HEK293 (cell line): ENCODE data around the gene VAV3.
"Not testable (repeated sequence)": the region's sequence is repeated elsewhere in the genome, so short reads cannot be mapped to it uniquely, and the experiment has no call there.

Experiments
- CTCF ChIA-PET: fragments of 350-600 bp; formaldehyde crosslinking; extraction: SDS; loops from one replicate; lab custom pipeline; 2021; ENCODE audit warnings: antibody characterized with exemption; lab: Yijun Ruan, JAX
- POLR2A ChIA-PET: fragments of 300-600 bp; formaldehyde crosslinking; extraction: SDS; loops from one replicate; lab custom pipeline; 2020; ENCODE audit warnings: antibody characterized with exemption, inconsistent platforms; lab: Yijun Ruan, JAX
- H3K27ac ChIP-seq: fragments of 200-500 bp; sonication (Bioruptor generic); 2 replicates; pipeline ENCODE4 v1.5.1; 2014; ENCODE audit warnings: low read depth, low read length, control low read depth, inconsistent platforms; ENCODE audit errors: extremely low read depth
- H3K36me3 ChIP-seq, 2 experiments: fragments of 200-500 bp in 1 of 2; sonication (Bioruptor generic) in 1 of 2; 1 replicate in 1 of 2; 2 replicates in 1 of 2; pipeline ENCODE4 v1.5.1; 2014 to 2017; ENCODE audit warnings: inconsistent platforms in 2 of 2, low read length in 2 of 2; ENCODE audit not compliant: control insufficient read depth in 2 of 2, insufficient read depth in 1 of 2
- H3K4me1 ChIP-seq: fragments of 200-500 bp; sonication (Bioruptor generic); 2 replicates; pipeline ENCODE4 v1.5.1; 2014; ENCODE audit warnings: mild to moderate bottlenecking, low read length, inconsistent platforms; ENCODE audit not compliant: control insufficient read depth, insufficient read depth
- H3K4me3 ChIP-seq: 2 replicates; pipeline ENCODE4 v1.5.1; 2011; ENCODE audit warnings: low read depth, mild to moderate bottlenecking, control low read depth, low read length, moderate library complexity
- H3K9me3 ChIP-seq: fragments of 200-500 bp; sonication (Bioruptor generic); 2 replicates; pipeline ENCODE4 v1.5.1; 2014; ENCODE audit warnings: low read depth, low read length, inconsistent platforms; ENCODE audit not compliant: control insufficient read depth, insufficient read depth
- KLF10 ChIP-seq: fragments of 450-650 bp; IDR thresholded peaks from 2 replicates; pipeline ENCODE4 v1.5.1; 2018; ENCODE audit warnings: missing biosample characterization, mild to moderate bottlenecking, missing genetic modification characterization
- REPIN1 ChIP-seq: fragments of 450-650 bp; formaldehyde crosslinking; IDR thresholded peaks from 2 replicates; pipeline ENCODE4 v1.5.1; 2017; ENCODE audit warnings: missing biosample characterization, missing genetic modification characterization, low read depth
- SETDB1 ChIP-seq: IDR thresholded peaks from one replicate; pipeline ENCODE4 v1.6.1; 2017; ENCODE audit warnings: mild to moderate bottlenecking, low read length, moderate library complexity, mixed read lengths; ENCODE audit not compliant: insufficient read length
- TRIM28 ChIP-seq: IDR thresholded peaks from 2 replicates; pipeline ENCODE4 v1.6.1; 2011; ENCODE audit warnings: low read length, control low read depth, borderline replicate concordance
- ZBTB17 ChIP-seq: fragments of 450-650 bp; formaldehyde crosslinking; IDR thresholded peaks from 2 replicates; pipeline ENCODE4 v1.5.1; 2016; ENCODE audit warnings: missing biosample characterization, missing genetic modification characterization
- ZBTB48 ChIP-seq: fragments of 450-650 bp; formaldehyde crosslinking; IDR thresholded peaks from 2 replicates; pipeline ENCODE4 v1.5.1; 2016; ENCODE audit warnings: missing biosample characterization, missing genetic modification characterization
- ZNF221 ChIP-seq: fragments of 450-650 bp; formaldehyde crosslinking; IDR thresholded peaks from 2 replicates; pipeline ENCODE4 v1.5.1; 2017; ENCODE audit warnings: missing biosample characterization, missing genetic modification characterization, borderline replicate concordance
- ZNF266 ChIP-seq: fragments of 450-650 bp; formaldehyde crosslinking; IDR thresholded peaks from 2 replicates; pipeline ENCODE4 v1.5.1; 2016; ENCODE audit warnings: missing biosample characterization, missing genetic modification characterization, low read depth
- ZNF274 ChIP-seq, 2 experiments: fragments of 200-500 bp in 1 of 2; fragments of 450-650 bp in 1 of 2; sonication (Bioruptor generic) in 1 of 2; formaldehyde crosslinking in 1 of 2; IDR thresholded peaks; 2 replicates each; pipeline versions ENCODE4 v1.5.1 to v1.6.1; 2014 to 2016; ENCODE audit warnings: borderline replicate concordance in 1 of 2, inconsistent platforms in 1 of 2, low read length in 1 of 2, missing biosample characterization in 1 of 2, missing genetic modification characterization in 1 of 2
- ZNF37A ChIP-seq: fragments of 450-650 bp; IDR thresholded peaks from 2 replicates; pipeline ENCODE4 v1.5.1; 2018; ENCODE audit warnings: missing biosample characterization, missing genetic modification characterization
- ZNF426 ChIP-seq: fragments of 450-650 bp; formaldehyde crosslinking; IDR thresholded peaks from 2 replicates; pipeline ENCODE4 v1.5.1; 2017; ENCODE audit warnings: missing biosample characterization, missing genetic modification characterization, mild to moderate bottlenecking, inconsistent platforms, moderate library complexity
- ZNF473 ChIP-seq: fragments of 450-650 bp; formaldehyde crosslinking; IDR thresholded peaks from 2 replicates; pipeline ENCODE4 v1.5.1; 2017; ENCODE audit warnings: missing biosample characterization, missing genetic modification characterization
- ZNF514 ChIP-seq: fragments of 450-650 bp; formaldehyde crosslinking; IDR thresholded peaks from 2 replicates; pipeline ENCODE4 v1.5.1; 2016; ENCODE audit warnings: missing biosample characterization, missing genetic modification characterization
- ZNF544 ChIP-seq: fragments of 450-650 bp; formaldehyde crosslinking; IDR thresholded peaks from 2 replicates; pipeline ENCODE4 v1.5.0; 2017; ENCODE audit warnings: missing biosample characterization, missing genetic modification characterization
- ZNF654 ChIP-seq: fragments of 450-650 bp; formaldehyde crosslinking; IDR thresholded peaks from 2 replicates; pipeline ENCODE4 v1.5.1; 2016; ENCODE audit warnings: low read depth, missing biosample characterization, missing genetic modification characterization
- ZNF701 ChIP-seq: fragments of 450-650 bp; formaldehyde crosslinking; IDR thresholded peaks from 2 replicates; pipeline ENCODE4 v1.5.1; 2016; ENCODE audit warnings: missing biosample characterization, missing genetic modification characterization
- TF ChIP-seq, protein P1 (sequence below): fragments of 450-650 bp; IDR thresholded peaks from 2 replicates; pipeline ENCODE4 v1.5.1; 2018; ENCODE audit warnings: missing biosample characterization, missing genetic modification characterization
- TF ChIP-seq, protein P2 (sequence below): fragments of 450-650 bp; formaldehyde crosslinking; IDR thresholded peaks from 2 replicates; pipeline ENCODE4 v1.5.1; 2017; ENCODE audit warnings: missing biosample characterization, missing genetic modification characterization
- TF ChIP-seq, protein P3 (sequence below): fragments of 450-650 bp; formaldehyde crosslinking; IDR thresholded peaks from 2 replicates; pipeline ENCODE4 v1.5.1; 2017; ENCODE audit warnings: missing biosample characterization, missing genetic modification characterization

Gene VAV3

DNA sequence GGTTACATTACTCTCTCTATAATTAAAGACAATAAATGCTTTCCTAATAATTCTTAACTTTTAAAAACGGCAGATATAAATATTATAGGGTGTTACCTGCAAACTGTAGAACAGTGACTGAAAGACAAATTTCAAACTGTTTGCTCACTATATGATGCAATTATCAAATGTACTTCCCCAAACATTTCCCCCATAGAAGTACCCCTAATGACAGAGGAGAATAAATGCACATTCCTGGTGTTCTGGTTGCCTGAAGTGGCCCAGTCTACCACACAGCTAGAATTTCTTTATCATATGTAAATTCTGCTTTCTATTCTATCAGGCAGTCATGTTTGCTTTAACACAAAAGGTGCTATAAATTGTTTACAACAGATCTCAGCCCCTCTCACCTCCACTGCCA, 70.4 kb downstream of the VAV3 start (continued):
- TF ChIP-seq, protein P1, sequence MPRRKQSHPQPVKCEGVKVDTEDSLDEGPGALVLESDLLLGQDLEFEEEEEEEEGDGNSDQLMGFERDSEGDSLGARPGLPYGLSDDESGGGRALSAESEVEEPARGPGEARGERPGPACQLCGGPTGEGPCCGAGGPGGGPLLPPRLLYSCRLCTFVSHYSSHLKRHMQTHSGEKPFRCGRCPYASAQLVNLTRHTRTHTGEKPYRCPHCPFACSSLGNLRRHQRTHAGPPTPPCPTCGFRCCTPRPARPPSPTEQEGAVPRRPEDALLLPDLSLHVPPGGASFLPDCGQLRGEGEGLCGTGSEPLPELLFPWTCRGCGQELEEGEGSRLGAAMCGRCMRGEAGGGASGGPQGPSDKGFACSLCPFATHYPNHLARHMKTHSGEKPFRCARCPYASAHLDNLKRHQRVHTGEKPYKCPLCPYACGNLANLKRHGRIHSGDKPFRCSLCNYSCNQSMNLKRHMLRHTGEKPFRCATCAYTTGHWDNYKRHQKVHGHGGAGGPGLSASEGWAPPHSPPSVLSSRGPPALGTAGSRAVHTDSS (tag by site-specific recombination), result no peak
- no peak for TF ChIP-seq SETDB1

DNA sequence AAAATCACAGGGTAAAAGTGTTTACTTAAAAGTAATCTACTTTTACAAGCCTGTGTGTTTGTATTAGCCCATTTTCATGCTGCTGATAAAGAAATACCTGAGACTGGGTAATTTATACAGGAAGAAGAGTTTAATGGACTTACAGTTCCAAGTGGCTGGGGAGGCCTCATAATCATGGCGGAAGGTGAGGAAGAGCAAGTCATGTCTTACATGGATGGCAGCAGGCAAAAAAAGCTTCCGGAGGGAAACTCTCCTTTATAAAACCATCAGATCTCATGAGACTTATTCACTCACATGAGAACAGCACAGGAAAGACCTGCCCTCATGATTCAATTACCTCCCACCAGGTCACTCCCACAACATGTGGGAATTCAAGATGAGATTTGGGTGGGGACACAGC, 71.6 kb downstream of the VAV3 start:
- H3K4me3 ChIP-seq, H3K9me3 ChIP-seq, POLR2A ChIA-PET, H3K4me1 ChIP-seq, H3K36me3 ChIP-seq, CTCF ChIA-PET, H3K27ac ChIP-seq: not testable (repeated sequence)
- TF ChIP-seq SETDB1, result peak; percentile 57

DNA sequence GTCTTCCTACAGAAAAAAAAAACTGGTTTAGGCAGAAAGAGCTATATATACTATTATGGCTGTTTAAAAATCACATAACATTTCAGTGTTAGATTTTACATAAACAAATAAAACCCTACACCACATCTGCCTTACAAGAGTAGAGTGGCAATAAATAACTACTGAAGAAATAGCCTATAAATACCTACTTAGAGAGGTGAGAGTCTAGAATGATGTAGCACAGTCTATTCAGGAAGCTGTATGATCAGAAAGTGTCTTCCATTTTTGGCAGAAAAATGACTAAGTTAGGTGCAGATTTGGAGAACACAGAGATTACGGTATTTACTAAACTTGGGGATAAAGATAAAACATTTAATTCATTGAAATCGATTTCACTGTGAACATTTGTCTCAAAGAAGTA, 75.5 kb downstream of the VAV3 start:
- CTCF ChIA-PET, result interaction anchor here (0.6 kb wide), 2 partner anchors 22 to 38 kb away, joined by 3 to 7 read pairs; no protein-coding TSS in a partner anchor
- TF ChIP-seq ZNF654 (tag by site-specific recombination) (no peak), ZNF37A (no peak), KLF10 (tag by site-specific recombination) (no peak), ZNF266 (no peak), ZNF701 (tag by site-specific recombination) (no peak)
- no peaks in the 10 kb centered on the region for H3K9me3 ChIP-seq

DNA sequence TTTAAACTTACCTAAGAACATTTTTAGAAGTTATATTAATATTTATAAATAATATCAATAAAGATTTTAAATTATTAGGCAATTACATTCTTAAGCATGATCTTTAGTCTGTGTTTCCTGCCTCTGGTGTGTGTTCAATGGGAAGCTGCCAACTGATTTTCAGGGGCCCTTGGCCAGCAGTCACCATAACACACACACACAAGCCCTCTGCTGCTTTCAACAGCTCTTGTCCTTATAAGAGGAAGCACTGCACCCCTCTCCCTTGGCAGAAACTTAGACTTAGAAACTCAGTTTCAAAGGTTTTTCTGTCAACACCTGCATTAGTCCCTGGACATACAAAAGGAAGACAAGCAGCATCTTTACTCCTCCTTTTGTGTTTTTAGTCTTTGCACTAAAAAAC, 81.4 kb downstream of the VAV3 start:
- no peak for TF ChIP-seq ZNF473 (tag by site-specific recombination)
- TF ChIP-seq ZBTB17, result no peak
- TF ChIP-seq ZNF221 (tag by site-specific recombination), result no peak
- TF ChIP-seq ZBTB48 (tag by site-specific recombination), result no peak
- TF ChIP-seq, protein P2, sequence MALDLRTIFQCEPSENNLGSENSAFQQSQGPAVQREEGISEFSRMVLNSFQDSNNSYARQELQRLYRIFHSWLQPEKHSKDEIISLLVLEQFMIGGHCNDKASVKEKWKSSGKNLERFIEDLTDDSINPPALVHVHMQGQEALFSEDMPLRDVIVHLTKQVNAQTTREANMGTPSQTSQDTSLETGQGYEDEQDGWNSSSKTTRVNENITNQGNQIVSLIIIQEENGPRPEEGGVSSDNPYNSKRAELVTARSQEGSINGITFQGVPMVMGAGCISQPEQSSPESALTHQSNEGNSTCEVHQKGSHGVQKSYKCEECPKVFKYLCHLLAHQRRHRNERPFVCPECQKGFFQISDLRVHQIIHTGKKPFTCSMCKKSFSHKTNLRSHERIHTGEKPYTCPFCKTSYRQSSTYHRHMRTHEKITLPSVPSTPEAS (tag by site-specific recombination), result no peak
- TF ChIP-seq REPIN1 (tag by site-specific recombination), result no peak
- no peak for TF ChIP-seq ZNF514 (tag by site-specific recombination)
- TF ChIP-seq ZNF426 (tag by site-specific recombination), result no peak
- no peak for TF ChIP-seq TRIM28
- no peak for TF ChIP-seq ZNF274 (IDR thresholded peaks at IDR 0.05; ENCODE audit: low read length)
- TF ChIP-seq ZNF274 (tag by site-specific recombination; IDR thresholded peaks at IDR 0.05; ENCODE audit: borderline replicate concordance), result no peak
- TF ChIP-seq, protein P3, sequence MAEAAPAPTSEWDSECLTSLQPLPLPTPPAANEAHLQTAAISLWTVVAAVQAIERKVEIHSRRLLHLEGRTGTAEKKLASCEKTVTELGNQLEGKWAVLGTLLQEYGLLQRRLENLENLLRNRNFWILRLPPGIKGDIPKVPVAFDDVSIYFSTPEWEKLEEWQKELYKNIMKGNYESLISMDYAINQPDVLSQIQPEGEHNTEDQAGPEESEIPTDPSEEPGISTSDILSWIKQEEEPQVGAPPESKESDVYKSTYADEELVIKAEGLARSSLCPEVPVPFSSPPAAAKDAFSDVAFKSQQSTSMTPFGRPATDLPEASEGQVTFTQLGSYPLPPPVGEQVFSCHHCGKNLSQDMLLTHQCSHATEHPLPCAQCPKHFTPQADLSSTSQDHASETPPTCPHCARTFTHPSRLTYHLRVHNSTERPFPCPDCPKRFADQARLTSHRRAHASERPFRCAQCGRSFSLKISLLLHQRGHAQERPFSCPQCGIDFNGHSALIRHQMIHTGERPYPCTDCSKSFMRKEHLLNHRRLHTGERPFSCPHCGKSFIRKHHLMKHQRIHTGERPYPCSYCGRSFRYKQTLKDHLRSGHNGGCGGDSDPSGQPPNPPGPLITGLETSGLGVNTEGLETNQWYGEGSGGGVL, result no peak
- TF ChIP-seq ZNF544 (tag by site-specific recombination), result no peak
- H3K4me3 ChIP-seq, result no peak overlapping the region
- ChIA-PET CTCF (no interaction called here), POLR2A (no interaction called here)
- H3K27ac ChIP-seq, result no peak overlapping the region
- H3K9me3 ChIP-seq, result no peaks in the 10 kb centered on the region
- no peaks in the 10 kb centered on the region for H3K36me3 ChIP-seq
- H3K4me1 ChIP-seq, result peaks cover 6% of the 10 kb centered on the region

More for the DNA sequence above, 75.5 kb downstream of the VAV3 start:
- Histone ChIP-seq H3K36me3 (no peaks in the 10 kb centered on the region), H3K4me1 (no peaks in the 10 kb centered on the region), H3K4me3 (no peak overlapping the region), H3K27ac (no peak overlapping the region)
- POLR2A ChIA-PET, result no interaction called here
